Loucy (cell line): Measurements from ENCODE around the gene INSYN1.

Experiments used
- CTCF ChIP-seq: fragments of 200-600 bp; sonication (generic); conservative IDR thresholded peaks from 2 replicates; pipeline ENCODE4 v1.5.1; 2014; ENCODE audit warnings: mild to moderate bottlenecking, antibody characterized with exemption, low read length
- EZH2phosphoT487 ChIP-seq: fragments of 200-600 bp; IDR thresholded peaks from 2 replicates; pipeline ENCODE4 v1.6.1; 2018; ENCODE audit warnings: antibody characterized with exemption, mild to moderate bottlenecking, moderate library complexity, borderline replicate concordance

GRCh38 chr15:73752806-73753193 is 351 bp downstream of the INSYN1 start:
- TF ChIP-seq CTCF (no peak), EZH2phosphoT487 (no peak)
